ENCODE results near the gene GREB1.
A peak's percentile ranks its signal among the peaks of the same experiment; 100 is the strongest.

The GREB1 gene

DNA sequence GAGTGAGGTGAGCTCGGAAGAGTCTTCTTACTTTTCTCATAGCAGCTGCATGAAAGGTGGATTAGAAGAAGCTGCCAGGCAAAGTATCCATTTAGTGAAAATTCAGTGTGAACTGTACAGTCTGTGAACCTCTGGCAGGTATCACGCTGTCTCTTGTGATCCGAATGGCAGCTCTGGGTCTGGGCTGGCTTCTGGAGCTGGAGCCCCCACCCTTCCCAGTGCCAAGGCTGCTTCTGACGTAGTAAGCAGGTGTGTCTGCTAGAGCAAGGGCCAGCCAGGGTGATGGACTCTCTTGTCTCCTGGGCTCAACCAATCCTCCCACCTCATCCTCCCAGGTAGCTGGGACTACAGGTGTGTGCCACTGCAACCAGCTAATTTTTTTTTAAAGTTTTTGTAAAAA, 150.1 kb downstream of the GREB1 start:
- DNase-seq (ENCODE audit: low read depth in 2 of 2), result no peak

- no peak for DNase-seq (ENCODE audit: low read depth in 2 of 2)
Measured at GRCh38 chr2:11684894-11685460, 151.1 kb downstream of the GREB1 start.

GRCh38 chr2:11685906-11686470, 152.1 kb downstream of the GREB1 start:
- DNase-seq (ENCODE audit: low read depth in 2 of 2), result no peak

GRCh38 chr2:11687736-11688135, 153.9 kb downstream of the GREB1 start:
- no peak for DNase-seq (ENCODE audit: low read depth in 2 of 2)

DNA sequence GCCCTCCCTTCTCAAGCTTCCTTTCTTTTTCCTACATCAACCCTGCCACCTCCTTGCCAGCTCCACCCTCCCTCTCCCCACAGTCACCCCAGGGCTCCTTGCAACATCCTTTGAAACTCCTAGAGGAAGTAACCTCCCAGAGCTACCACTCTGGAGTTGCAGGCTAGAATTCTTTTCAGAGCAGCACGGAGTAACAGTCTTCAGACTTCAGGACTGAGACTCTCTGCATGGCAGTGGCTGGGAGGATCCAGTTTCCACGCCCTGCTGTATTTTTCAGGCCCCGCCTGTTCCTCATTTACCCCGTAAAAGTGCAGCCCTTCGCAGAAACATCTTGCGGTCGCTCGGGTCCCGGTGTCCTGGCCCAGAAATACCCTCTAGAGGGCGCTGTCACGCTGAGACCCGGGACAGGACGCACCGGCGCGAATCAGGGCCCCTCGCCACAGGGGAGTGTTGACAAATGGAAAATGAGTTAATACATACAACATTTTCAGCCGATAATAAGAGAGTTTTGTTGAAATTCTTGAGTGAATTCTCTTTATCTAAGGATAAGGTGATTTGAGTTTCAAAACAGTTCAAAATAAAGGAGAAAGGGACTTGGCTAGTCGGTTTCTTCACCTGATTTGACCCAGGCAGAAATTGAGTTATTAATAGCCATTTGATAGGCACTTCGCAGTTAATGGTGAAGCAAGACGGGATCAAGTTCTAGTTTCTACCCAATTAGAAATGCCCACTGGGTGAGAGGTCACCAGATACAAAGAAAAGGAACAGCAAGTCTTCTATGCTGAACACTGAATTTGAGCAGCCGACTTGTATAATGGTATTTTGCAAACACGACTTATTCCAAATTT, 154.6 kb downstream of the GREB1 start:
- peak in 1 of 2 experiments; percentile 36 for DNase-seq (ENCODE audit: low read depth in 2 of 2)

- DNase-seq (ENCODE audit: low read depth in 2 of 2), result no peak
Measured at GRCh38 chr2:11691076-11691660, 157.3 kb downstream of the GREB1 start.

All from fibroblast of skin of left biceps (primary cell).